ENCODE data around the gene MAP3K20.
"Not testable (repeated sequence)": the region's sequence is repeated elsewhere in the genome, so short reads cannot be mapped to it uniquely, and the experiment has no call there.

Gene MAP3K20

GRCh38 chr2:173128132-173128531 is 52.5 kb downstream of the MAP3K20 start:
- DNase-seq: not testable (repeated sequence)

GRCh38 chr2:173130496-173131465 is 55.1 kb downstream of the MAP3K20 start:
- DNase-seq: no peak

GRCh38 chr2:173132531-173132930 is 56.9 kb downstream of the MAP3K20 start:
- no peak for DNase-seq

- peak; percentile 18 for DNase-seq
Measured at GRCh38 chr2:173134703-173135102, 59.1 kb downstream of the MAP3K20 start.

GRCh38 chr2:173136067-173136466 is 60.4 kb downstream of the MAP3K20 start:
- no peak for DNase-seq

- DNase-seq: no peak
Measured at GRCh38 chr2:173136599-173136998, 61.0 kb downstream of the MAP3K20 start.

- no peak for DNase-seq
Measured at GRCh38 chr2:173137610-173138009, 62.0 kb downstream of the MAP3K20 start.

- no peak for DNase-seq
Measured at GRCh38 chr2:173138962-173139361, 63.3 kb downstream of the MAP3K20 start.

- DNase-seq: no peak
Measured at GRCh38 chr2:173141666-173142065, 66.0 kb downstream of the MAP3K20 start.

- no peak for DNase-seq
Measured at GRCh38 chr2:173145454-173145853, 69.8 kb downstream of the MAP3K20 start.

- DNase-seq: no peak
Measured at GRCh38 chr2:173146590-173146989, 70.9 kb downstream of the MAP3K20 start.

GRCh38 chr2:173148520-173148919 is 72.9 kb downstream of the MAP3K20 start:
- DNase-seq: no peak

GRCh38 chr2:173149491-173149890 is 73.8 kb downstream of the MAP3K20 start:
- DNase-seq: peak; percentile 66

- DNase-seq: no peak
Measured at GRCh38 chr2:173150087-173150486, 74.4 kb downstream of the MAP3K20 start.

- no peak for DNase-seq
Measured at GRCh38 chr2:173150963-173151362, 75.3 kb downstream of the MAP3K20 start.

GRCh38 chr2:173151671-173152401 is 76.2 kb downstream of the MAP3K20 start:
- DNase-seq: no peak

- DNase-seq: no peak
Measured at GRCh38 chr2:173153301-173153885, 77.7 kb downstream of the MAP3K20 start.

GRCh38 chr2:173157676-173158293 is 82.1 kb downstream of the MAP3K20 start:
- DNase-seq: no peak

GRCh38 chr2:173159791-173160463 is 84.3 kb downstream of the MAP3K20 start:
- DNase-seq: no peak

GRCh38 chr2:173160618-173161017 is 85.0 kb downstream of the MAP3K20 start:
- no peak for DNase-seq

- DNase-seq: no peak
Measured at GRCh38 chr2:173161040-173161439, 85.4 kb downstream of the MAP3K20 start.

GRCh38 chr2:173161507-173161906 is 85.9 kb downstream of the MAP3K20 start:
- no peak for DNase-seq
